Liver (tissue), 9 donors: ENCODE results near the gene PACRGL. TPM values are rescaled to one million over a fixed set of nuclear protein-coding genes. Genes with fewer than 3 reads are reported as not detected.

Source experiments
- DNase-seq: peaks from one replicate; pipeline ENCODE4 v3.0.0-alpha.2; 2017; ENCODE audit warnings: low spot score
- H3K27ac ChIP-seq, 2 donors: one replicate each; pipeline ENCODE4 v1.7.0; 2013; ENCODE audit warnings: inconsistent platforms in 2 of 2, low read length in 2 of 2, control low read depth in 1 of 2, low read depth in 1 of 2, mild to moderate bottlenecking in 1 of 2
- H3K27me3 ChIP-seq, 4 donors: one replicate each; pipeline versions ENCODE4 v1.6.1 to v1.7.0; 2013; ENCODE audit warnings: low read length in 3 of 4, inconsistent platforms in 1 of 4, mild to moderate bottlenecking in 1 of 4, moderate library complexity in 1 of 4; ENCODE audit not compliant: control insufficient read depth in 4 of 4, insufficient read depth in 4 of 4
- H3K36me3 ChIP-seq, 4 donors: one replicate each; pipeline versions ENCODE4 v1.6.1 to v1.7.0; 2013; ENCODE audit warnings: low read length in 3 of 4, mild to moderate bottlenecking in 3 of 4, low read depth in 1 of 4, moderate library complexity in 1 of 4; ENCODE audit not compliant: control insufficient read depth in 4 of 4, insufficient read depth in 3 of 4
- H3K4me1 ChIP-seq, 4 donors: one replicate each; pipeline versions ENCODE4 v1.6.1 to v1.7.0; 2013; ENCODE audit warnings: low read length in 3 of 4, mild to moderate bottlenecking in 3 of 4, moderate library complexity in 1 of 4; ENCODE audit not compliant: control insufficient read depth in 4 of 4, insufficient read depth in 4 of 4
- H3K4me3 ChIP-seq, 3 donors: one replicate each; pipeline versions ENCODE4 v1.6.1 to v1.7.0; 2013; ENCODE audit warnings: low read length in 3 of 3, control low read depth in 1 of 3, low read depth in 1 of 3, mild to moderate bottlenecking in 1 of 3
- H3K9ac ChIP-seq, 2 donors: one replicate each; pipeline ENCODE4 v1.7.0; 2013; ENCODE audit warnings: low read length in 2 of 2, mild to moderate bottlenecking in 2 of 2, moderate library complexity in 2 of 2, control low read depth in 1 of 2, low read depth in 1 of 2
- H3K9me3 ChIP-seq, 4 donors: one replicate each; pipeline versions ENCODE4 v1.6.1 to v1.7.0; 2013; ENCODE audit warnings: low read length in 3 of 4; ENCODE audit not compliant: control insufficient read depth in 4 of 4
- ATF3 ChIP-seq: IDR thresholded peaks from 2 replicates; pipeline ENCODE4 v1.6.1; 2016; ENCODE audit warnings: antibody characterized with exemption
- CTCF ChIP-seq: fragments of 150-350 bp; IDR thresholded peaks from 2 replicates; pipeline ENCODE4 v1.5.1; 2017; ENCODE audit warnings: improper control_type of control experiment, low read depth, low read length; ENCODE audit not compliant: missing input control
- EGR1 ChIP-seq, 2 donors: IDR thresholded peaks; 2 replicates each; pipeline ENCODE4 v1.6.1; 2016 to 2018; ENCODE audit warnings: antibody characterized with exemption in 2 of 2, low read depth in 2 of 2
- FOXA1 ChIP-seq: IDR thresholded peaks from 2 replicates; pipeline ENCODE4 v1.6.1; 2016; ENCODE audit warnings: antibody characterized with exemption
- FOXA2 ChIP-seq: IDR thresholded peaks from 2 replicates; pipeline ENCODE4 v1.6.1; 2016; ENCODE audit warnings: antibody characterized with exemption
- GABPA ChIP-seq, 2 donors: IDR thresholded peaks in 1 of 2; conservative IDR thresholded peaks in 1 of 2; 2 replicates each; pipeline ENCODE4 v1.6.1; 2016; ENCODE audit warnings: antibody characterized with exemption in 2 of 2, mild to moderate bottlenecking in 1 of 2, moderate library complexity in 1 of 2
- HNF4A ChIP-seq, 2 donors: conservative IDR thresholded peaks; 2 replicates each; pipeline ENCODE4 v1.6.1; 2016; ENCODE audit warnings: antibody characterized with exemption in 2 of 2, mild to moderate bottlenecking in 2 of 2
- JUND ChIP-seq, 2 donors: IDR thresholded peaks; 2 replicates each; pipeline ENCODE4 v1.6.1; 2016; ENCODE audit warnings: antibody characterized with exemption in 2 of 2
- MAX ChIP-seq: IDR thresholded peaks from 2 replicates; pipeline ENCODE4 v1.6.1; 2016; ENCODE audit warnings: antibody characterized with exemption
- NR2F2 ChIP-seq: IDR thresholded peaks from 2 replicates; pipeline ENCODE4 v1.6.1; 2016; ENCODE audit warnings: antibody characterized with exemption
- RAD21 ChIP-seq, 2 donors: IDR thresholded peaks; 2 replicates each; pipeline ENCODE4 v1.6.1; 2016; ENCODE audit warnings: antibody characterized with exemption in 2 of 2, mild to moderate bottlenecking in 2 of 2
- REST ChIP-seq: IDR thresholded peaks from 2 replicates; pipeline ENCODE4 v1.6.1; 2016; ENCODE audit warnings: antibody characterized with exemption, mild to moderate bottlenecking
- RXRA ChIP-seq, 2 donors: IDR thresholded peaks; 2 replicates each; pipeline ENCODE4 v1.6.1; 2017 to 2018; ENCODE audit warnings: antibody characterized with exemption in 2 of 2, mild to moderate bottlenecking in 1 of 2
- SP1 ChIP-seq: IDR thresholded peaks from 2 replicates; pipeline ENCODE4 v1.6.1; 2018; ENCODE audit warnings: antibody characterized with exemption, mild to moderate bottlenecking
- YY1 ChIP-seq: IDR thresholded peaks from 2 replicates; pipeline ENCODE4 v1.6.1; 2016; ENCODE audit warnings: antibody characterized with exemption, mild to moderate bottlenecking
- ZBTB33 ChIP-seq: IDR thresholded peaks from 2 replicates; pipeline ENCODE4 v1.6.1; 2016; ENCODE audit warnings: antibody characterized with exemption
- WGBS: extraction: QIAGEN DNeasy Blood & Tissue Kit; methylation state at CpG from one replicate; pipeline ENCODE4 v1.1.7; 2013; 5-methylcytosine and 5-hydroxymethylcytosine counted together
- polyA plus RNA-seq, 2 donors: library from polyadenylated mRNA; stranded (reverse) in 1 of 2; unstranded in 1 of 2; fragments of 200-250 nt in 1 of 2; fragments of >200 nt in 1 of 2; fragmentation: Nextera tagmentation in 1 of 2; extraction: Ambion mirVana in 1 of 2; gene quantifications; one replicate each; pipeline versions ENCODE4 v1.2.1 to v1.2.3, GENCODE V29; 2013 to 2015
- total RNA-seq, 2 donors: library from RNA; depleted of rRNA; stranded (reverse); fragments of >200 nt; gene quantifications; one replicate each; pipeline ENCODE4 v1.2.3, GENCODE V29; 2014
- donor health status: healthy.
- donor health status: healthy.
- donor health status: healthy.
- donor health status: healthy.
- donor health status: healthy.

The PACRGL gene
- total and polyA plus RNA-seq, 4 donors: 2.6 to 7.2 (median 4.9) TPM

- Histone ChIP-seq H3K4me3 (no peak overlapping the region), H3K36me3 (no peaks in the 10 kb centered on the region), H3K4me1 (no peaks in the 10 kb centered on the region), H3K9ac (no peak overlapping the region), H3K27ac (no peak overlapping the region), H3K9me3 (no peaks in the 10 kb centered on the region), H3K27me3 (peaks cover 0 to 3% (median 2%) of the 10 kb centered on the region in 4 donors)
- TF ChIP-seq RAD21 (IDR thresholded peaks at IDR 0.05): no peak
- TF ChIP-seq NR2F2: peak; percentile 42
- no peak for DNase-seq
- WGBS: 28% methylated on average over 1 of the region's 1 CpG
These were observed 19.0 kb upstream of the PACRGL start for GRCh38 chr4:20681271-20681670.

GRCh38 chr4:20682853-20683252, 17.4 kb upstream of the PACRGL start:
- H3K4me1 ChIP-seq: no peaks in the 10 kb centered on the region
- H3K9me3 ChIP-seq: no peaks in the 10 kb centered on the region
- TF ChIP-seq SP1 (no peak), MAX (no peak), FOXA2 (no peak), ATF3 (no peak), JUND (IDR thresholded peaks at IDR 0.05) (no peak)
- H3K4me3 ChIP-seq: no peak overlapping the region
- H3K27ac ChIP-seq: no peak overlapping the region
- H3K27me3 ChIP-seq: peaks cover 0 to 3% (median 2%) of the 10 kb centered on the region in 4 donors
- 72% methylated on average over 3 of the region's 3 CpGs for WGBS
- H3K9ac ChIP-seq: no peak overlapping the region
- DNase-seq: no peak
- no peaks in the 10 kb centered on the region for H3K36me3 ChIP-seq

- no peak for DNase-seq
- H3K4me1 ChIP-seq: no peaks in the 10 kb centered on the region
- no peak overlapping the region for H3K9ac ChIP-seq
- H3K27ac ChIP-seq: no peak overlapping the region
- no peaks in the 10 kb centered on the region for H3K9me3 ChIP-seq
- 92% methylated on average over 3 of the region's 3 CpGs for WGBS
- H3K4me3 ChIP-seq: no peak overlapping the region
- no peaks in the 10 kb centered on the region for H3K36me3 ChIP-seq
- TF ChIP-seq FOXA1: no peak
- TF ChIP-seq SP1: no peak
- TF ChIP-seq GABPA (IDR thresholded peaks at IDR 0.05 in 1 of 2, conservative IDR thresholded peaks at IDR 0.05 in 1 of 2): no peak
- TF ChIP-seq HNF4A (conservative IDR thresholded peaks at IDR 0.05): no peak
- TF ChIP-seq YY1: no peak
- TF ChIP-seq RXRA (IDR thresholded peaks at IDR 0.05): no peak
- no peak for TF ChIP-seq MAX
- TF ChIP-seq JUND (IDR thresholded peaks at IDR 0.05): no peak
- TF ChIP-seq CTCF: no peak
- TF ChIP-seq NR2F2: no peak
- TF ChIP-seq EGR1 (IDR thresholded peaks at IDR 0.05; ENCODE audit: low read depth in 2 of 2): no peak
- no peak for TF ChIP-seq FOXA2
- TF ChIP-seq ZBTB33: no peak
- no peak for TF ChIP-seq RAD21 (IDR thresholded peaks at IDR 0.05)
- no peak for TF ChIP-seq ATF3
- no peak for TF ChIP-seq REST
- peaks cover 0 to 3% (median 2%) of the 10 kb centered on the region in 4 donors for H3K27me3 ChIP-seq
These were observed 16.5 kb upstream of the PACRGL start for GRCh38 chr4:20683766-20684165.
